Measurements from ENCODE around the gene LONP1. TPM values are rescaled to one million over a fixed set of nuclear protein-coding genes. Genes with fewer than 3 reads are reported as not detected.

Gene LONP1
- total RNA-seq, 1 experiment from 2014 or later, result 180 TPM

GRCh38 chr19:5697890-5698634 lies 21.9 kb downstream of the LONP1 start:
- ChIA-PET RAD21 (ENCODE audit: low non-redundant PET in 1 of 2, low total read pairs in 2 of 2, uncharacterized antibody in 2 of 2, unreplicated experiment in 2 of 2) (no interaction called here), CTCF (interaction anchor here (2.2 kb wide), 1 partner anchor 8 kb away, joined by 8 read pairs; no protein-coding TSS in a partner anchor), POLR2A (interaction anchor here (0.6 kb wide), 1 partner anchor 595 kb away, joined by 3 read pairs; no protein-coding TSS in a partner anchor)
- Histone ChIP-seq H3K27me3 (ENCODE audit: insufficient read depth, low read length) (no peaks in the 10 kb centered on the region), H3K9me3 (ENCODE audit: control insufficient read depth in 1 of 2, insufficient read depth in 1 of 2, low read depth in 1 of 2, low read length in 2 of 2) (no peaks in the 10 kb centered on the region), H3K9ac (ENCODE audit: low read length) (no peak overlapping the region), H3K4me1 (ENCODE audit: control insufficient read depth in 1 of 2, insufficient read depth in 2 of 2, low read length in 2 of 2) (peaks cover 0 to 4% of the 10 kb centered on the region in 2 experiments; a peak in 1 of 4 replicates), H3K4me2 (ENCODE audit: low read length) (no peak overlapping the region), H3K79me2 (ENCODE audit: insufficient read depth, low read length) (peaks cover 32% of the 10 kb centered on the region), H3K36me3 (ENCODE audit: control insufficient read depth in 1 of 2, insufficient read depth in 2 of 2, low read length in 2 of 2) (peaks cover 14 to 47% of the 10 kb centered on the region in 2 experiments; a peak in 3 of 4 replicates), H2AFZ (ENCODE audit: low read depth, low read length, poor library complexity, severe bottlenecking) (no peak overlapping the region), H3K9me2 (ENCODE audit: insufficient read depth) (no peaks in the 10 kb centered on the region), H3K27ac (ENCODE audit: low read depth, low read length) (no peak overlapping the region), H3K4me3 (replicated peaks in 1 of 2; ENCODE audit: low read depth in 1 of 2, low read length in 2 of 2) (no peak overlapping the region), H4K20me1 (ENCODE audit: insufficient read depth) (peaks cover 1% of the 10 kb centered on the region; the same call in 1 of the 2 replicates)
- ATAC-seq (no peak), DNase-seq (ENCODE audit: low read depth, low spot score) (no peak)
- intact Hi-C loops (cut with micrococcal nuclease), result no loop called here
- TF ChIP-seq ZBTB33 (IDR thresholded peaks at IDR 0.05; ENCODE audit: extremely low read depth, insufficient replicate concordance, low read length), result no peak
- no peak; the same call in 1 of the 2 replicates for TF ChIP-seq SIN3A (IDR thresholded peaks at IDR 0.05; ENCODE audit: low read depth)
- TF ChIP-seq RAD21 (IDR thresholded peaks at IDR 0.05; ENCODE audit: low read depth), result no peak
- TF ChIP-seq EZH2phosphoT487 (IDR thresholded peaks at IDR 0.05; ENCODE audit: borderline replicate concordance), result no peak
- TF ChIP-seq, protein P1, sequence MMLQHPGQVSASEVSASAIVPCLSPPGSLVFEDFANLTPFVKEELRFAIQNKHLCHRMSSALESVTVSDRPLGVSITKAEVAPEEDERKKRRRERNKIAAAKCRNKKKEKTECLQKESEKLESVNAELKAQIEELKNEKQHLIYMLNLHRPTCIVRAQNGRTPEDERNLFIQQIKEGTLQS (IDR thresholded peaks at IDR 0.05), result no peak
- TF ChIP-seq ELF1 (IDR thresholded peaks at IDR 0.05; ENCODE audit: borderline replicate concordance, low read depth), result no peak
- TF ChIP-seq CEBPB (IDR thresholded peaks at IDR 0.05; ENCODE audit: low read depth), result no peak
- TF ChIP-seq FOSL1 (IDR thresholded peaks at IDR 0.05; ENCODE audit: low read depth), result no peak
- no peak for TF ChIP-seq ZFX (IDR thresholded peaks at IDR 0.05)
- TF ChIP-seq ZNF274 (IDR thresholded peaks at IDR 0.05; ENCODE audit: low read depth, low read length), result no peak
- no peak for TF ChIP-seq SP1 (IDR thresholded peaks at IDR 0.05; ENCODE audit: low read depth)
- TF ChIP-seq, protein P2, sequence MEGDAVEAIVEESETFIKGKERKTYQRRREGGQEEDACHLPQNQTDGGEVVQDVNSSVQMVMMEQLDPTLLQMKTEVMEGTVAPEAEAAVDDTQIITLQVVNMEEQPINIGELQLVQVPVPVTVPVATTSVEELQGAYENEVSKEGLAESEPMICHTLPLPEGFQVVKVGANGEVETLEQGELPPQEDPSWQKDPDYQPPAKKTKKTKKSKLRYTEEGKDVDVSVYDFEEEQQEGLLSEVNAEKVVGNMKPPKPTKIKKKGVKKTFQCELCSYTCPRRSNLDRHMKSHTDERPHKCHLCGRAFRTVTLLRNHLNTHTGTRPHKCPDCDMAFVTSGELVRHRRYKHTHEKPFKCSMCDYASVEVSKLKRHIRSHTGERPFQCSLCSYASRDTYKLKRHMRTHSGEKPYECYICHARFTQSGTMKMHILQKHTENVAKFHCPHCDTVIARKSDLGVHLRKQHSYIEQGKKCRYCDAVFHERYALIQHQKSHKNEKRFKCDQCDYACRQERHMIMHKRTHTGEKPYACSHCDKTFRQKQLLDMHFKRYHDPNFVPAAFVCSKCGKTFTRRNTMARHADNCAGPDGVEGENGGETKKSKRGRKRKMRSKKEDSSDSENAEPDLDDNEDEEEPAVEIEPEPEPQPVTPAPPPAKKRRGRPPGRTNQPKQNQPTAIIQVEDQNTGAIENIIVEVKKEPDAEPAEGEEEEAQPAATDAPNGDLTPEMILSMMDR (IDR thresholded peaks at IDR 0.05 in 2 of 3, conservative IDR thresholded peaks at IDR 0.05 in 1 of 3; ENCODE audit: borderline replicate concordance in 1 of 3, insufficient read depth in 1 of 3, low read depth in 2 of 3, low read length in 2 of 3), result no peak
- no peak for TF ChIP-seq EZH2 (IDR thresholded peaks at IDR 0.05)
- no peak for TF ChIP-seq POLR2A (IDR thresholded peaks at IDR 0.05; ENCODE audit: borderline replicate concordance, extremely low read depth, insufficient read depth, insufficient read length)
- TF ChIP-seq REST (IDR thresholded peaks at IDR 0.05; ENCODE audit: low read depth), result no peak
- BruUV-seq (replicated peaks), result no TSS peak
